K562 (cell line): Measurements from ENCODE around the gene CMPK1. TPM values are rescaled to one million over a fixed set of nuclear protein-coding genes. Genes with fewer than 3 reads are reported as not detected.

ENCODE experiments used
- ATAC-seq: fragments of 200-7000 bp; cut with Tn5 transposase; 3 replicates; pipeline ENCODE4 v1.9.1; 2020; ENCODE audit warnings: moderate library complexity
- BruUV-seq: library from RNA; stranded (reverse); fragments of 400-500 nt; replicated peaks from 2 replicates; lab custom pipeline; 2021; lab: Mats Ljungman, UMichigan
- CTCF ChIA-PET: fragments of 300-600 bp; formaldehyde crosslinking; extraction: SDS; loops from one replicate; lab custom pipeline; 2021; ENCODE audit warnings: low intra/inter-chr PET ratio; lab: Yijun Ruan, JAX
- POLR2A ChIA-PET: fragments of 300-600, 350-650 bp; sonication (Branson Sonifier 250); formaldehyde crosslinking; extraction: SDS; loops from one replicate; lab custom pipeline; 2021; ENCODE audit warnings: antibody characterized with exemption, inconsistent platforms; lab: Yijun Ruan, JAX
- DNase-seq, 4 experiments: peaks; one replicate each; pipeline versions ENCODE4 v3.0.0 to v3.0.0-alpha.2; 2011 to 2018; ENCODE audit warnings: low spot score in 3 of 4, mixed read lengths in 3 of 4; ENCODE audit errors: extremely low read depth in 1 of 4
- FAIRE-seq: peaks from 2 replicates; lab custom pipeline; 2011; peaks lifted over from hg19 to GRCh38; lab: Jason Lieb, UNC
- H2AFZ ChIP-seq: 2 replicates; pipeline ENCODE4 v1.6.0; 2011; ENCODE audit warnings: low read depth, low read length, control low read depth, inconsistent platforms
- H3K27ac ChIP-seq: fragments of 200-600 bp; 3 replicates; pipeline ENCODE4 v1.8.0; 2011; ENCODE audit warnings: low read depth, mild to moderate bottlenecking, control low read depth, inconsistent platforms, low read length, moderate library complexity, mixed read lengths; ENCODE audit errors: extremely low read depth
- H3K27me3 ChIP-seq, 2 experiments: fragments of 300-600 bp in 1 of 2; 2 replicates in 1 of 2; 3 replicates in 1 of 2; pipeline versions ENCODE4 v1.6.0 to v1.8.0; 2011; ENCODE audit warnings: inconsistent platforms in 2 of 2, low read length in 2 of 2, mild to moderate bottlenecking in 1 of 2, mixed read lengths in 1 of 2, moderate library complexity in 1 of 2; ENCODE audit not compliant: control insufficient read depth in 2 of 2, insufficient read depth in 2 of 2
- H3K36me3 ChIP-seq: fragments of 300-600 bp; 3 replicates; pipeline ENCODE4 v1.8.0; 2011; ENCODE audit warnings: mild to moderate bottlenecking, low read length, inconsistent platforms; ENCODE audit not compliant: control insufficient read depth, insufficient read depth
- H3K4me1 ChIP-seq, 2 experiments: fragments of 200-600 bp in 1 of 2; replicated peaks in 1 of 2; 2 replicates in 1 of 2; 3 replicates in 1 of 2; pipeline versions ENCODE4 v1.5.1 to v1.8.0; 2011; ENCODE audit warnings: inconsistent platforms in 2 of 2, low read length in 2 of 2, mild to moderate bottlenecking in 1 of 2, mixed read lengths in 1 of 2, moderate library complexity in 1 of 2; ENCODE audit not compliant: control insufficient read depth in 2 of 2, insufficient read depth in 2 of 2
- H3K4me2 ChIP-seq: 2 replicates; pipeline ENCODE4 v1.6.1; 2011; ENCODE audit warnings: low read length, control low read depth, inconsistent platforms, mixed read lengths; ENCODE audit not compliant: insufficient read depth
- H3K4me3 ChIP-seq: fragments of 200-600 bp; sonication (generic), shearing (Covaris generic); 2 replicates; pipeline ENCODE4 v1.5.1; 2016; ENCODE audit warnings: control low read depth, inconsistent platforms
- H3K79me2 ChIP-seq: fragments of 200-600 bp; 3 replicates; pipeline ENCODE4 v1.8.0; 2011; ENCODE audit warnings: low read length, inconsistent platforms; ENCODE audit not compliant: control insufficient read depth, insufficient read depth
- H3K9ac ChIP-seq, 2 experiments: 2 replicates each; pipeline versions ENCODE4 v1.6.0 to v1.6.1; 2011; ENCODE audit warnings: low read depth in 2 of 2, low read length in 2 of 2, control low read depth in 1 of 2, inconsistent platforms in 1 of 2, mild to moderate bottlenecking in 1 of 2, mixed read lengths in 1 of 2; ENCODE audit not compliant: insufficient read depth in 1 of 2
- H3K9me1 ChIP-seq: one replicate; pipeline ENCODE4 v1.6.0; 2011; ENCODE audit warnings: inconsistent platforms, mild to moderate bottlenecking, low read length, moderate library complexity; ENCODE audit not compliant: control insufficient read depth, insufficient read depth
- H3K9me3 ChIP-seq: replicated peaks from 2 replicates; pipeline ENCODE4 v1.5.1; 2011; ENCODE audit warnings: low read depth, low read length, inconsistent platforms; ENCODE audit not compliant: control insufficient read depth, insufficient read depth
- H4K20me1 ChIP-seq: replicated peaks from 2 replicates; pipeline ENCODE4 v1.6.1; 2011; ENCODE audit warnings: low read length, inconsistent platforms, mixed read lengths; ENCODE audit not compliant: control insufficient read depth, insufficient read depth
- BRCA1 ChIP-seq, 2 experiments: fragments of 450-650 bp in 1 of 2; sonication (generic) in 1 of 2; formaldehyde crosslinking in 1 of 2; IDR thresholded peaks; 2 replicates each; pipeline versions ENCODE4 v1.5.0 to v1.6.1; 2017 to 2020; ENCODE audit warnings: mild to moderate bottlenecking in 1 of 2, missing genetic modification reagents in 1 of 2
- CTCF ChIP-seq, 3 experiments: IDR thresholded peaks in 2 of 3; conservative IDR thresholded peaks in 1 of 3; 2 replicates each; pipeline ENCODE4 v1.5.1; 2011 to 2012; ENCODE audit warnings: low read length in 3 of 3, mild to moderate bottlenecking in 3 of 3, control low read depth in 2 of 3, improper control_type of control experiment in 1 of 3, inconsistent platforms in 1 of 3, low read depth in 1 of 3, mixed read lengths in 1 of 3, moderate library complexity in 1 of 3; ENCODE audit not compliant: insufficient read depth in 2 of 3
- DACH1 ChIP-seq: fragments of 450-650 bp; IDR thresholded peaks from 2 replicates; pipeline ENCODE4 v1.6.1; 2018; ENCODE audit not compliant: partially characterized antibody
- FOXA1 ChIP-seq: fragments of 450-650 bp; IDR thresholded peaks from 2 replicates; pipeline ENCODE4 v1.6.1; 2016; ENCODE audit warnings: mild to moderate bottlenecking, borderline replicate concordance
- JUND ChIP-seq, 2 experiments: IDR thresholded peaks; 2 replicates in 1 of 2; 3 replicates in 1 of 2; pipeline ENCODE4 v1.6.1; 2011; ENCODE audit warnings: borderline replicate concordance in 2 of 2, low read depth in 2 of 2, low read length in 2 of 2, improper control_type of control experiment in 1 of 2, missing biosample characterization in 1 of 2, missing genetic modification characterization in 1 of 2, missing genetic modification reagents in 1 of 2
- KLF10 ChIP-seq: fragments of 250-450 bp; sonication (Bioruptor Pico); IDR thresholded peaks from 2 replicates; pipeline ENCODE4 v1.6.1; 2021; ENCODE audit warnings: matching md5 sums
- MECOM ChIP-seq: fragments of 250-450 bp; sonication (Bioruptor Pico); IDR thresholded peaks from 2 replicates; pipeline ENCODE4 v1.8.0; 2022; ENCODE audit warnings: inconsistent platforms
- MTA3 ChIP-seq: fragments of 450-650 bp; formaldehyde crosslinking; IDR thresholded peaks from 2 replicates; pipeline ENCODE4 v1.6.1; 2017; ENCODE audit warnings: mild to moderate bottlenecking, borderline replicate concordance
- NR2F6 ChIP-seq: fragments of 450-650 bp; formaldehyde crosslinking; IDR thresholded peaks from 2 replicates; pipeline ENCODE4 v1.4.0; 2020; ENCODE audit warnings: mild to moderate bottlenecking
- RB1 ChIP-seq: fragments of 450-650 bp; IDR thresholded peaks from 2 replicates; pipeline ENCODE4 v1.6.1; 2017; ENCODE audit warnings: low read depth, mild to moderate bottlenecking
- SREBF1 ChIP-seq: fragments of 150-350 bp; IDR thresholded peaks from 2 replicates; pipeline ENCODE4 v1.6.1; 2014; ENCODE audit warnings: antibody characterized with exemption, low read depth, low read length, borderline replicate concordance
- STAG1 ChIP-seq: sonication (generic); formaldehyde crosslinking; IDR thresholded peaks from 2 replicates; pipeline ENCODE4 v1.5.0; 2020; ENCODE audit warnings: missing genetic modification reagents, borderline replicate concordance
- TOE1 ChIP-seq, 2 experiments: fragments of 450-650 bp in 1 of 2; sonication (generic) in 1 of 2; formaldehyde crosslinking in 1 of 2; IDR thresholded peaks; 2 replicates each; pipeline versions ENCODE4 v1.7.1 to v1.8.0; 2016 to 2022; ENCODE audit warnings: borderline replicate concordance in 2 of 2, mild to moderate bottlenecking in 2 of 2, antibody characterized with exemption in 1 of 2, inconsistent platforms in 1 of 2, low read depth in 1 of 2, missing genetic modification reagents in 1 of 2, moderate library complexity in 1 of 2
- YY1 ChIP-seq, 3 experiments: IDR thresholded peaks; 2 replicates each; pipeline ENCODE4 v1.6.1; 2011; ENCODE audit warnings: low read length in 2 of 3, mild to moderate bottlenecking in 2 of 3, moderate library complexity in 2 of 3, borderline replicate concordance in 1 of 3, control low read depth in 1 of 3, low read depth in 1 of 3; ENCODE audit not compliant: insufficient read depth in 3 of 3, insufficient replicate concordance in 2 of 3, control insufficient read depth in 1 of 3, insufficient read length in 1 of 3; ENCODE audit errors: extremely low read depth in 1 of 3
- ZNF511 ChIP-seq: sonication (generic); formaldehyde crosslinking; IDR thresholded peaks from 2 replicates; pipeline ENCODE4 v1.8.0; 2022; ENCODE audit warnings: mild to moderate bottlenecking, missing genetic modification reagents
- ZNF699 ChIP-seq: fragments of 250-450 bp; sonication (Bioruptor Pico); IDR thresholded peaks from 2 replicates; pipeline ENCODE4 v1.8.0; 2021; ENCODE audit warnings: mild to moderate bottlenecking, moderate library complexity; ENCODE audit not compliant: insufficient replicate concordance
- WGBS: fragments of 100-300 bp; shearing (Covaris generic); methylation state at CpG from one replicate; pipeline ENCODE4 v1.1.6; 2016; ENCODE audit warnings: low coverage, mixed read lengths; ENCODE audit not compliant: insufficient coverage; ENCODE audit errors: missing lambda C conversion rate; 5-methylcytosine and 5-hydroxymethylcytosine counted together
- in situ Hi-C: fragments of 300-500 bp; cut with MboI; formaldehyde crosslinking; loops from 4 replicates; pipeline ENCODE4 v1.15.0; 2018; ENCODE audit warnings: inconsistent platforms, mixed read lengths
- intact Hi-C: fragments of 100-400 bp; cut with micrococcal nuclease; formaldehyde crosslinking; loops from 2 replicates; pipeline ENCODE4 v1.14.2; 2022
- polyA plus RNA-seq, 8 experiments: library from polyadenylated mRNA; depleted of rRNA in 4 of 8; stranded (reverse) in 5 of 8; unstranded in 3 of 8; fragments of >200 nt; fragmentation: Nextera tagmentation in 2 of 8; fragmentation: Illumina TruSeq in 1 of 8; extraction: Ambion mirVana in 2 of 8; extraction: Trizol in 1 of 8; gene quantifications; 2 replicates each; pipeline versions ENCODE4 v1.2.1 to v1.2.3, GENCODE V29; 2011 to 2014; ENCODE audit warnings: inconsistent platforms in 1 of 8, missing spikeins in 1 of 8
- total RNA-seq, 7 experiments: library from RNA; depleted of rRNA in 6 of 7; stranded (reverse); fragments of >200 nt in 6 of 7; fragmentation: Illumina TruSeq in 2 of 7; extraction: Trizol in 2 of 7; gene quantifications; 2 replicates each; pipeline versions ENCODE4 v1.2.1 to v1.2.3, GENCODE V29; 2011 to 2021; ENCODE audit warnings: low replicate concordance in 1 of 7
- TF ChIP-seq, protein P1 (sequence below): sonication (generic); formaldehyde crosslinking; IDR thresholded peaks from 2 replicates; pipeline ENCODE4 v1.8.0; 2022; ENCODE audit warnings: missing genetic modification reagents, mild to moderate bottlenecking, moderate library complexity, borderline replicate concordance

CMPK1 gene
- total and polyA plus RNA-seq, 9 of the 15 experiments (the other 6 are each of a cell fraction or from before 2014, with no cell fraction given), result 54.5 to 197 (median 116) TPM

- H3K27ac ChIP-seq, result no peak overlapping the region
- H3K27me3 ChIP-seq, result peaks cover 7 to 8% of the 10 kb centered on the region in 2 experiments; a peak in 4 of 5 replicates
- 20% methylated on average over 3 of the region's 3 CpGs for WGBS
- H3K4me1 ChIP-seq, result no peaks in the 10 kb centered on the region; a peak in 1 of 5 replicates
- FAIRE-seq (peak; percentile 81), DNase-seq (peak; percentile 78 to 82 (median 80)), ATAC-seq (peak; percentile 93)
- no peak overlapping the region for H3K4me2 ChIP-seq
- H3K4me3 ChIP-seq, result no peak overlapping the region
- H2AFZ ChIP-seq, result no peak overlapping the region
- no peak overlapping the region for H3K9ac ChIP-seq
- CTCF ChIA-PET, result interaction anchor here (0.7 to 1.8 kb wide), 5 partner anchors 35 to 337 kb away, joined by 3 to 7 read pairs (median 6); no protein-coding TSS in a partner anchor
- intact Hi-C loops (loop anchor here (1.0 to 5.0 kb wide), 5 partner anchors 35 to 337 kb away; no protein-coding TSS in a partner anchor), in situ Hi-C loops (no loop called here)
- no peaks in the 10 kb centered on the region for H3K9me1 ChIP-seq
- peaks cover 6% of the 10 kb centered on the region for H4K20me1 ChIP-seq
- BruUV-seq, result no TSS peak
- POLR2A ChIA-PET, result interaction anchor here (0.6 to 1.8 kb wide), 10 partner anchors 9 to 199 kb away, joined by 3 to 6 read pairs (median 3); partner anchors contain the start of genes PDZK1IP1 and STIL
- no peaks in the 10 kb centered on the region for H3K79me2 ChIP-seq
- 0 out of 3 replicates have a peak, but pooled peaks cover 2% of the 10 kb centered on the region for H3K36me3 ChIP-seq
- no peaks in the 10 kb centered on the region for H3K9me3 ChIP-seq
- TF ChIP-seq BRCA1 (IDR thresholded peaks at IDR 0.05) (no peak), BRCA1 (CRISPR knock-in tag; IDR thresholded peaks at IDR 0.05) (no peak), CTCF (IDR thresholded peaks at IDR 0.05 in 2 of 3, conservative IDR thresholded peaks at IDR 0.05 in 1 of 3; ENCODE audit: insufficient read depth in 2 of 3, low read depth in 1 of 3, low read length in 3 of 3) (peak; percentile 92 to 96 (median 94)), RB1 (peak; percentile 59; the same call in 1 of the 2 replicates), TOE1 (IDR thresholded peaks at IDR 0.05; ENCODE audit: borderline replicate concordance) (0 out of 2 replicates have a peak, but pooled peaks have one; percentile 25), TOE1 (CRISPR knock-in tag; IDR thresholded peaks at IDR 0.05; ENCODE audit: borderline replicate concordance, low read depth) (no peak), YY1 (IDR thresholded peaks at IDR 0.05; ENCODE audit: borderline replicate concordance in 1 of 3, control insufficient read depth in 1 of 3, extremely low read depth in 1 of 3, insufficient read depth in 3 of 3, insufficient read length in 1 of 3, insufficient replicate concordance in 2 of 3, low read depth in 1 of 3, low read length in 2 of 3) (peak in 2 of 3 experiments; percentile 51 to 57), MECOM (no peak), FOXA1 (no peak), ZNF511 (CRISPR knock-in tag) (0 out of 2 replicates have a peak, but pooled peaks have one; percentile 23), STAG1 (peak; percentile 66; the same call in 1 of the 2 replicates), MTA3 (peak; percentile 50; the same call in 1 of the 2 replicates), KLF10 (no peak), SREBF1 (no peak), DACH1 (peak; percentile 84), JUND (IDR thresholded peaks at IDR 0.05; ENCODE audit: borderline replicate concordance, low read depth, low read length) (no peak), JUND (tag; IDR thresholded peaks at IDR 0.05; ENCODE audit: borderline replicate concordance, low read depth, low read length) (no peak), ZNF699 (CRISPR knock-in tag) (no peak), NR2F6 (CRISPR knock-in tag) (no peak)
- TF ChIP-seq, protein P1, sequence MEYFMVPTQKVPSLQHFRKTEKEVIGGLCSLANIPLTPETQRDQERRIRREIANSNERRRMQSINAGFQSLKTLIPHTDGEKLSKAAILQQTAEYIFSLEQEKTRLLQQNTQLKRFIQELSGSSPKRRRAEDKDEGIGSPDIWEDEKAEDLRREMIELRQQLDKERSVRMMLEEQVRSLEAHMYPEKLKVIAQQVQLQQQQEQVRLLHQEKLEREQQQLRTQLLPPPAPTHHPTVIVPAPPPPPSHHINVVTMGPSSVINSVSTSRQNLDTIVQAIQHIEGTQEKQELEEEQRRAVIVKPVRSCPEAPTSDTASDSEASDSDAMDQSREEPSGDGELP (CRISPR knock-in tag), result peak; percentile 94
These were observed 55.3 kb downstream of the CMPK1 start for GRCh38 chr1:47388891-47389238.
